GM19455 (cell line): Measurements from ENCODE around the gene DOHH.

ENCODE experiments used
- ATAC-seq: cut with Tn5 transposase; IDR thresholded peaks from one replicate; pipeline ENCODE4 v1.9.1; 2021; ENCODE audit not compliant: unreplicated experiment

The DOHH gene

DNA sequence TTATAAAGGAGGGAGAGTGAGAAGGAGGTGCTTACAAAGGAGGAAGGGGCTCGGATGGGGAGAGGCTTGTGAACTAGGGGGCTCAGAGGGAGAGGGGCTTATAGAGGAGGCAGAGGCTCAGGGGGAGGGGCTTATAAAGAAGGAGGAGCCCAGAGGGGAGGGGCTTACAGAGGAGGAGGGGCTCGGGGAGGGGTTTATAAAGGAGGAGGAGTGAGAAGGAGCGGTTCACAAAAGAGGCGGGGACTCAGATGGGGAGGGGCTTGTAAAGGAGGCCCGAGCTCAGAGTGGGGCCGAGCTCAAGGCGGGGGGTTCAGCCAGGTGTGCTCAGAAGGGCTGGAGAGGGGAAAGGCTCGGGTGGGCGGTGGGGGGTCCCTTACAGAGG is 20.6 kb downstream of the DOHH start:
- no peak for ATAC-seq

DNA sequence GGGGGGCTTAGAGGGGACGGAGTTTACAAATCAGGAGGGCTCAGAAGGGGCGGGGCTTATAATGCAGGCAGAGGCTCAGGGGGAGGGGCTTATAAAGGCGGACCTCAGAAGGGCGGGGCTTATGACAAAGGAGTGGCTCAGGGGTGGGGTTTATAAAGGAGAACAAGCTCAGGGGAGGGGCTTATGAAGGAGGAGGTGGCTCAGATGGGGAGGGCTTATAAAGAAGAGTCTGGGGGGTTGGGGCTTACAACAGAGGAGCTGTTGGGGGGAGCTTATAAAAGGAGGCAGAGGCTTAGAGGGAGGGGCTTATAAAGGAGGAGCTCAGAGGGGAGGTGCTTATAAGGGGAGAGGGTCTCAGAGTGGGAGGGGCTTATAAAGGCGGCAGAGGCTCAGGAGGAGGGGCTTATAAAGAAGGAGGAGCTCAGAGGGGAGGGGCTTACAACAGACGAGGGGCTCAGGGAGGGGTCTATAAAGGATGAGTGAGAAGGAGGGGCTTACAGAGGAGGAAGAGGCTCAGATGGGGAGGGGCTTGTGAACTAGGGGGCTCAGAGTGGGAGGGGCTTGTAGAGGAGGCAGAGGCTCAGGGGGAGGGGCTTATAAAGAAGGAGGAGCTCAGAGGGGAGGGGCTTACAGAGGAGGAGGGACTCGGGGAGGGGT is 21.2 kb downstream of the DOHH start:
- no peak for ATAC-seq

DNA sequence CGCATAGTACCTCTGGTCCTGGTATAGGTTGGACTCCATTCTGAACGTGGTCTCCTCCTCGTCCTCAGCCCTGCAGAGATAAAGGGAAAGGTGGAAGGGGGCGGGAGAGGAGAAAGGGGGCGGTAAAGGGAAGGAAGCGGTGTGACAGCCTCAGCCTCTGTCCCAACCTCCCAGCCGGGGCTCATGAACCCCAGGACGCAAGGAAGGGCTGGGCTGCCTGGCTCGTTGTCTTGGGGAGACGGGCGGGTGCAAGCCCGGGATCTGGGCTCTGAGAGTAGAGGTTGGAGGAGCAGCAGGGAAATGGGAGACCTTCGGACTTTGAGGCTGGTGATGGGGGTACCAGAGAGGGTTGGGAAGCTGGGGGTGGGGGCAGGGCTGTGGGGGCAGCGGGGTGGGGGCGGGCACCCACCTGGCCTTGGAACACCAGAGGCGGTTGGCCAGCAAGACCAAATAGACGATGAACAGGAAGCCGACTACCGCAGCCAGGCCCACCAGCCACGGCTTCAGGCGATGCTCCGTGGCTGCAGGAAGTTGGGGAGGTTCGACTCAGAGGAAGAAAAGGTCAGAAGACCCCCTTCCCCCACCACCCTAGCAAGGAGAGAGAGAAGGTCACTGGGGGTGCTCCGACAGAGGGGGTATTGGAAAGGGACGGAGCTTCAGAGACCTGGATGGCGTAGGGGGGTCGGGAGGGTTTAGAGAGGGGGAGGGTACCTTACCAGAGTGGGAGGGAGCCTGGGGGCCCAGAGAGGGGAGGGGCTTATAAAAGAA is 21.9 kb downstream of the DOHH start:
- ATAC-seq = no peak

DNA sequence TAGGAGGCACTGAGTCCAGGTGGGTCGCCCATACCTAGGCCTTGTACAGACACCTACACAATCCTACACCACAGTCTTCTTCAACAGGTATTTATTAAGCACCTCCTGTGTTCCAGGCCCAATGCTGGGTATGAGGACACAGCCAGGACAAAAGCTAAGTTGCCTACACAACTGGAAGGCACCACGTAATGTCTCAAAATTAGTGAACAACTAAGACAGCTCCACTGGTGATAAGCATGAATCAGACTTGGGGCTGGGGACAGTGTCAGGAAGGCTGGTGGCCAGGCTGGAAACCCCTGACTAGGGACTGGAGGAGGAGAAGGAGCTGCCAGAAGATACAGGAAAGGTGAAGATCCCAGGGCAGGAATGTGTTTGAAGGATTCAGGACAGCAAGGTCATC is 22.5 kb downstream of the DOHH start:
- no peak for ATAC-seq

DNA sequence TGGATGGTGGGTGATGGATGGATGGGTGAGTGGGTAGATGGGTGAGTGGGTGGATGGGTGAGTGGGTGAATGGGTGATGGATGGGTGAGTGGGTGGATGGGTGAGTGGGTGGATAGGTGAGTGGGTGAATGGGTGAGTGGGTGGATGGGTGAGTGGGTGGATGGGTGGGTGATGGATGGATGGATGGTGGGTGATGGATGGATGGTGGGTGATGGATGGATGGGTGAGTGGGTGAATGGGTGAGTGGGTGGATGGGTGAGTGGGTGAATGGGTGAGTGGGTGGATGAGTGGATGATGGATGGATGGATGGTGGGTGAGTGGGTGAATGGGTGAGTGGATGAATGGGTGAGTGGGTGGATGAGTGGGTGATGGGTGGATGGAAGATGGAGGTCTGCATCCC is 23.0 kb downstream of the DOHH start:
- no peak for ATAC-seq

DNA sequence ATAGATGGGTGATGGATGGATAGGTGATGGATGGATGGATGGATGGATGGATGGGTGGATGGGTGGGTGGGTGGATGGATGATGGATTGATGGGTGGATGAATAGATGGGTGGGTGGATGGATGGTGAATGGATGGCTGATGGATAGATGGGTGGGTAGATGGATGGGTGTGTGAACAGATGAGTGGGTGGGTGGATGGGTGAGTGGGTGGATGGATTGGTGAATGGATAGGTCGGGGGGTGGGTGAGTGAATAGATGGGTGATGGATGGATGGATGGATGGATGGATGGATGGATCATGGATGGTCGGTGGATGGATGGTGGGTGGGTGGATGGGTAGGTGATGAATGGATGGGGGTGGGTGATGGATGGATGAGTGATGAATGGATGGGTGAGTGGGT is 23.6 kb downstream of the DOHH start:
- ATAC-seq = no peak

DNA sequence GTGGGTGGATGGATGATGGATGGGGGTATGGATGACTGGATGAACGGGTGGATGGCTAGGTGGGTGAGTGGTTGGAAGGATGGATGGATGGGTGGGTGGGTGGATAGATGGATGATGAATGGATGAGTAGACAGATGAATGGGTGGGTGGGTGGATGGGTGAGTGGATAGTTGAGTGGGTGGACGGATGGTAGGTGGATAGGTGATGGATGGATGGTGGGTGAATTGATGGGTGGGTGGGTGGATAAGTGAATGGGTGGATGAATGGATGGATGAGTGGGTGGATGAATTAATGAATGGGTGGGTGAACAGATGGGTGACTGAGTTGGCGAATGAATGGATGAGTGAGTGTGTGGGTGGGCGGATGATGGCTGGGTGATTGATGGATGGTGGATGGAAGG is 25.0 kb downstream of the DOHH start:
- no peak for ATAC-seq

DNA sequence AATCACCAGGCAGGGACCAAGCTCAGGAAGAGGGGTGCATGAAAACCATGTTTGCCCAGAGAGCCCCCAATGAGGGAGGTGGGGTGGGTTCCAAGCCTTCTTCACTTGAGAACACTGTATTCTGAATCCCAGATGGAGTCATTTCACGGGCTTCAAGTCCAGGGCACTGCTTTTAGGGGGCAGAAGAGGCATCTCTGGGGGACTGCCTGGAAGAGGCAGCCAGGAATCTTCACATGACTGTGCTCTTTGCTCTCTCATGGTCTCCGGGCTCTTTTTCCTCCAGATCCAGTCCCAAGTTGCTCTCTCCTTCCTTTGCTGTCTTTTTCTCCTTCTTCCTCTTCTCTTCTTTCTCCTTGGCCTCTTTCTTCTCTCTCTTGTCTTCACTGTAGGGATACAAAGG is 25.9 kb downstream of the DOHH start:
- ATAC-seq = no peak

DNA sequence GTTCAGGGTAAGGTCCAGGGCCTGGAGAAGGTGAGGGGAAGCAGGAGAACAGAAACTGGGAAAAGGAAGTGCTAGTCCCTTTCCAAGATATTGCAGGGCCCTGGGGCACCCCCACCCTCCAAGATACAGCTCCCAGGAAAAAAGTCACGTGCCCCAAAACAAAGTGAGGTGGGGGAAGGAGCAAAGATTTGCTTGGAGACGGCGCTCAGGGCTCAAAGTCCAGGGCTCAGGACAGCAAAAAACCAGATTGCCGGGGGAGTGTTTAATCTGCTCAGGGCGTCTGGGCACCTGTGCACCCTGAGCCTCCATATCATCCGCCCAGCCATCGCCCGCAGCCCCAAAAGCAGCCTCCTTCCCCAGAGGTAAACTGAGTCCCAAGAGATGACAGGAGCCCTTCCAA is 26.5 kb downstream of the DOHH start:
- no peak for ATAC-seq

DNA sequence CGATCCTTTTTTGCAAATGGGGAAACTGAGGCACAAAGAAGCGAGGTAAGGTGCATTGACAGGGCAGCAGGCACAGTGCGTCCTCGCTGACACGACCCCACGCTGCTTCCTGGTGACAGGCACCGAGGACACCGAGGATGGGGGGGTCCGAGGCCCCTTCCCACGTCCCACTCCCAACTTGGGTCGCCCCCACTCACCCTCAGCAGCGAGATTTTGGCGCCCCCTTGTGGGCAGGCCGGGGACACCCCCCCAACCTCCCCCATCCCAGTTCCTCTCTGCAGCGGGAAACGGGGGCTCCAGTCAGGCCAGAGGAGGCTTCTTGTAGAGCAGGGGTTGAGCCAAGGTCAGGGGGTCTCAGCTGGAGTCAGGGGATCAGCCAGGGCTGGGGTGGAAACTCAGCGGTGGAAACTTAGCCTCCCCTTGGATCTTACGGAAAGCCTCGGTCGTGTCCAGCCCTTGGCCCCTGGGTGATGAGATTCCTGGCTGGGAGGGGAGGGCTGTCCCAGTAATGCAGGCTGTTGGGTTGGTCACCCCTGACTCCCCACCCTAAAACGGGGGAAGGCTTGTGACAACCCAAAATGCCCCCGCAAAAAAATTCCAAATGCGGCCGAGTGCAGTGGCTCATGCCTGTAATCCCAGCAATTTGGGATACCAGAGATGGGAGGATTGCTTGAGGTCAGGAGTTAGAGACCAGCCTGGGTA is 28.4 kb downstream of the DOHH start:
- ATAC-seq = no peak

DNA sequence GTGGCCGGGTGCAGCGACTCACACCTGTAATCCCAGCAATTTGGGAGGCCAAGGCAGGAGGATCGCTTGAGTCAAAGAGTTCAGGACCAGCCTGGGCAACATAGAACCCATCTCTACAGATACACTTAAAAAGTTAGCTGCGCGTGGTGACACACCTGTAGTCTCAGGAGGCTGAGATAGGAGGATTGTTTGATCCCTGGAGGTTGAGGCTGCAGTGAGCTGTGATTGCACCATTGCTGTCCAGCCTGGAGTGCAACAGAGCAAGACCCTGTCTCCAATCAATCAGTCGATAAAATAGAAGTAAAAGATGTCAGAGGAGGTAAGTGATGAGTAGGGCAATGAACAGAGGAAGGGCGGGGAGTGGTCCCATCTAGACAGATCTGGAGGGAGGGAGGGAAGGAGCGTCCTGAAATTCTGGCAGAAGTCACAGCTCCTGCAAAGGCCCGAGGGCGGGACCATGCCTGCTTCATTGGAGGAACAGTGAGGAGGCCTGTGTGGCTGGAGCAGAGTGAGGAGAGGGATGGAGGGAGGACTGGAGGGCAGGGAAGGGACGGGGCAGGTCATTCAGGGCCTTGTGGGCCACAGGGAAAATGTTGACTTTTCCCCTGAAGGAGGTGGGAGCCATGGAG is 29.9 kb downstream of the DOHH start:
- ATAC-seq = no peak

DNA sequence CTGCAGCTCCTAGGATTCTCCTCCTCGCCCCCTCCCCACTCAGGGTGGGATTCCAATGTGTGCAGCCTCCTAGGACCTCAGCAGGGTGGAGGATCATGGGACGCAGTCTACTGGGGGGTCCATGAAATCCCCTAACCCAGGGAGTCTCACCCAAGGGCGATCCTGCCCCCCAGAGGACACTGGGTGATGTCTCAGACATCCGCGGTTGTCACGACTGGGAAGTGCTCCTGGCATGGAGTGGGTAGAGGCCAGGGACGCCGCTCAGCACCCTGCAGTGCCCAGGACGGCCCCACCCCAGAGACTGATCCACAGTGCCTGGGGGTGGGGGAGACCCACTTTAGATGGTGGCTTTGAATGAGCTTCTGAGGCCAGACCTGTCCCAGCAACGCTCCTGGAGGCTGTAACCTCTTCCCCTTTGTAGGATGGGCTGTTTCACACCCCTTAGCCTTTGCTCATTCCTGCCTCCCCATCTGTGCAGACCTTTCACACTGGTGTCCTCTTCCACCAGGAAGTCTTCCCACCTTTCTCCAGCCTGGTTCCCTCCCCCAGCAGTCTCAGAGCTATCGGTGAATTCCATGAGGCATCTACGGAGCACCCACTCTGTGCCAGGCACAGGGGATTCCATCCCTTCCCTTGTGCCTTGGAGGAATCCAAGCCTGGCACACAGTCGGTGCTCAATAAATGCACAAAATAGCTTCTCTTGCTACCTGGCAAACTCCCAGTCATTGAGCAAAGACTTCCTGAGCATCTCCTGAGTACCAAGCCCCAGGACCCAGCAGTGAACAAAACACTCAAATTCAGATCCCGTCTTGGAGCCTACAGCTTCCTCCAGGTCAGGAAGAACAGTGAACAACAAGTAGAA is 30.6 kb downstream of the DOHH start:
- no peak for ATAC-seq

DNA sequence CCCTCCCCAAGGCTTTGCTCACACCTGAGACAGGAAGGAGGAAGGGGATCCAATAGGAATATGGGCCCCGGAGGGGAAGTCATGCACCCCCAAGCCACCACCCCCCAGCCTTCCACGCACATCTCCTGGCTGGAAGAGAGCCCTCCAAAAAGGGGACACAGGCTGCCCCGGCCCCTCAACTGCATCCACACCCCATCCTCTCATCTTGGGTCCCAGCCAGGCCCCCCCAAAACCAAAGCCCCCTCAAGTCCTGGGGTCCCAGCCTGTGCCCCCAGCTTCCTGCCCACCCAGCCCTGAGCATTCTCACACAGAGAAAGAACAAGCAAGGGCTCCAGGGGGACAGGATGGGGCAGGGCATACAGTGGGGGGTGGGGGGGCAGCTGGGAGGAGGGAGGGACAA is 32.3 kb downstream of the DOHH start:
- no peak for ATAC-seq

DNA sequence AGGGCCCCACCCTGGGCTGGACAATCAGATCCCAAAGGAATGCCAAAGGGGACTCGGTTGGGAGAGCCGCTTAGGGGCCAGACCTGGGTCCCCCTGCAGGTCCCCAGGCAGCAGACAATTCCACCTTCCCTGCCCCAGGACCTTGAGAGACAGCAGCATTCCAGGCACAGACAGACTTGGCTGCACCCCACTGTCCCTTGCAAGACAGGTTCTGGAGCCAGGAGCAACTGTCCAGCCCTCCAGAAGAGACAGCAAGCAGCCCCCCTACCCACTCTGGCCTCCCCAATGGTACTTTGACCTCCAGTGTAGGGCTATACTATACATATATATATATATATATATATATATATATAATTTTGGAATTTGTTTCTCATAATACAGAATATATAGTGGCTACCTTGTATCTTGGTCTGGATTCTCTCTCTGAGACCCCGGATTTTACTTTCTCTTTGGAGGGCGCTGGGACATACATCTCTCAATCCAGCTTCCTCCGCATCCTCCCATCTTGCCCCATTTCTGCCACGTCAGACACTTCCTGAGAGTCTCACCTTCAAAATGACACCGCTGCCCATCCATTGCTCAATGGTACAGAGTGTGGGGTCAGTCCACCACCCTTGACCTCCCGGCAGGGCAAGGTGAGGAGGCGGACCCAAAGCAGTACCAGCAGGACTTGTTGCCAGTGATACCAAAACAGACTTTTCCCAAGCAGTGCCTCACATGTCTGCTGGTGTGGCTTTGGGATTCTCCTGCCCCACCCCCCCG is 32.9 kb downstream of the DOHH start:
- no peak for ATAC-seq

DNA sequence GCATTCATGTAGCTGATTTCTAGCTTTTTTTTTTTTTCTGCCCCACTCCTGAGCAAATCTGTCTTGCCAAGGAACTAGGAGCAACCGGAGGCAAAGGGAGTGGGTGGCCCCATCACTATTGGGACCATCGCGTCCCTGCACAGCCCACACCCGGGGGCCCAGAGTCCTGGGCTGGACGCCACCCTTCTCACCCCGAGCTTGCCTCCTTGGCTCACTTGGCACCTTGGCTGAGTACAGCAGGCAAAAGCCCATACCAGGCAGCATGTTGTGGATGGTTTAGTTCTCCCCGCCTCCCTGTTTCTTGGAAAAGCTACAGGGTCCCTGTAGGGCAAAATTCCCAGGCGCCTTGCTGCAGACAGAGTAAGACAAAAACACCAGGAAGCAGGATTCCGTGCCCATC is 33.8 kb downstream of the DOHH start:
- no peak for ATAC-seq

DNA sequence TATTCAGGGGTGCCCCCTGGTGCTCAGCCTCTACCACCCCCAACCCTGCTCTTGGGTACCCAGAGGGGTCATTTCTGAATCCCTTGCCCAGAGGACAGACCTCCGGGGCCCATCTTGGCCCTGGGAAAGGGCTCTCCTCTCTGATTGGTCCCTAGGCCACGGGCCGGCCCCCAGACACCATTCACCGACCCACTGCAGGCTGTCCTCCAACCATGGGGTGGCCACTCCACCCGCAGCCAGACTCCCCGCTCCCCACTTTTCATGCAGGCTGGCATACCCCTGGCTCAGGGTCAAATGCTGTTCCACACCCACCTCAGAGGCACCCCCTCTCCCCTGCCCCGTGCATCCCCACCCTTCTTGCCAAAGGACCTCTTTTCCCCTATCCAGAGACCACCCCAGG is 34.9 kb downstream of the DOHH start:
- no peak for ATAC-seq

DNA sequence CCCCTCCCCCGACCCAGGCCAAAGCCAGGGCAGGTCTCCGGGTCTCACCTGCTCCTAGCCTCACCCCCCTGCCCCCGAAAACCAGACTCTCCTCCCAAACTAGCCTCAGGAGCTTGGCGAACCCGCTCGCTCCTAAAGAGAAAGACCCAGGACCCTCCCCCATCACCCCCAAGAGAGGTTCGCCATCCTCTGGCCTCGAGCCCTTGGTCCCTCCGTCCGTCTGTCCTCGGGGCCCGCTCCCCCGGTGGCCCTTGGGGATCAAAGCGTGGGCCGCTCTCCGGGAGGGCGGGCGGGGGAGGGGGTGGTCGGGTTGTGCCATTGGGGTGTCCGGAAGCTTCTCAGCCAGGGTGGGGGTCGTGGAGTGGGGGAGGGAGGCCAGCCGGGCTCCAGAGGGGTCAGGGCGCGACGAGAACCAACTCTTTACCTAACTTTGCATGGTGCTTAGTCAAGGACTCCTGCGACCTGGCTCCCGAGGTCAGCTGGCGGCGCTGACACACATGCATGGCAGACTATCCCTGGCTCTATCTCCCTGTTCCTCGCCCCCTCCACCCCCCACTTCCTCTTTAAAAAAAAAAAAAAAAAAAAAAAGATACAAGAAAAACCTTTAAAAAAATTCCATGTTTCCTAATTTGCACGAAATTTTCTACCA is 35.8 kb downstream of the DOHH start:
- ATAC-seq = no peak

DNA sequence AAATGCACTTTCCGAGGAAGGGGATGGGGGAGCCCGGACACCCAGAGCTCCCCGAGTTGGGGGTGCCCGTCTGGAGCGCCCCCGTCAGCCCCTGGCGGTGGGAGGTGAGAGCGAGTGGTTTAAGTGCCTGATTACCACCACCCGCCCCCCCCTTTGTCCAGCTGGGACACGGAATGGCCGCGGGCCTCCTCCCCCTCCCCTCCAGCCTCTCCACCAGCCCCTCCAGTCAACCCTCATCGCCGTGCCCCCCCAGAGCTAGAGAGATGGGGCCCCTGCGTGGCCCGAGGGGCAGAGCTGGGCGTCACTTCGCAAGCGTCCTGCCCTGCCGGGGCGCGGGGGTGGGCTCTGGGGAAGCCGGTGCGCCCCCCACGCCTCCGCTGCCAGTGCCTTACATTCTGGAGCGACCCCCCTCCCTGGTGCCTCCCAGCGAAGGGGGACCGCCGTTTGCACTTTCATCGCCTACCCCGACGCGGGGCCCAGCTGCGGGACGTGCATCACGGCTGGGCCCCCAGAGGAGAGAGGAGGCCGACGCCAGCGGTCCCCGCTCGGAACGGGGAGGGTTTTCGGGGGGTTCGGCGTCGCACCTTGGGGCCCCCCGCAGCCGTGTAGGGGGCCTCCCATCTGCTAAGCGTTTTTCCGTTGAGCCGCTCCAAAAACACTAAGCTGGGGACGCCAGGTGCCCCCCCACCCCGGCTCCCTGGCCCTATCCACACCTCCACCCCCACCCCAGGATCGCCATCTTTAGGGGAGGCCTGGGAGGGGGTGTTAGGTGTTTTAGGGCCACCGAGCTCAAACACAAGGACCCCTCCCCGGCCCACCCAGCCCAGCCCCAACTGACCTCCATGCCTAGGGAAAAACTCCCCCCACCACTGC is 36.5 kb downstream of the DOHH start:
- ATAC-seq = no peak
